HL-60/S4 treated with retinoic acid at 250 ng/mL for 4 days and 3 days (cell line): ENCODE results near the gene PEX14.

Source experiments
- in situ Hi-C: fragments of 300-500 bp; cut with MboI; formaldehyde crosslinking; loops from 2 replicates; pipeline ENCODE4 v1.7.0; 2022; ENCODE audit warnings: low sequenced_read_pairs

PEX14 gene

GRCh38 chr1:10675813-10676212, 201.1 kb downstream of the PEX14 start:
- in situ Hi-C loops: no loop called here

DNA sequence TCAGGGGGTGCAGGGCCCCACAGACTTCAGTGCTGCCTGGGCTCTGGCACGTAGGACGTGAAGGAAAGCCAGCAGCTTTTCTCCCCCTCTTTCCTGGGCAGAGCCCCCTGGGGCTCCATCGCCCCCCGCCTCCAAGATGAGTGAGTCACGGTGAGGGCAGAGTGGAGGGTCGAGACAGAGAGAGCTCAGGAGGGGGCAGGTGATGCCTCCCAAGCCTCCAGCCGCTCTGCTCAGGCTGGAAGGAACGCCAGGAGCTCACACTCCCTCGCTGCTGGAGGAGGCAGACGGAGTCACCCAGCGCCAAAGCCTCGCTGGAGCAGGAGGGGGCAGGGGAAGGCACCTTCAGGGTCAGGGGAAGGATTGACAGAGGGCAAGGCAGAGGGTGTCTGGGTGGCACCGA, 202.2 kb downstream of the PEX14 start:
- in situ Hi-C loops: no loop called here

DNA sequence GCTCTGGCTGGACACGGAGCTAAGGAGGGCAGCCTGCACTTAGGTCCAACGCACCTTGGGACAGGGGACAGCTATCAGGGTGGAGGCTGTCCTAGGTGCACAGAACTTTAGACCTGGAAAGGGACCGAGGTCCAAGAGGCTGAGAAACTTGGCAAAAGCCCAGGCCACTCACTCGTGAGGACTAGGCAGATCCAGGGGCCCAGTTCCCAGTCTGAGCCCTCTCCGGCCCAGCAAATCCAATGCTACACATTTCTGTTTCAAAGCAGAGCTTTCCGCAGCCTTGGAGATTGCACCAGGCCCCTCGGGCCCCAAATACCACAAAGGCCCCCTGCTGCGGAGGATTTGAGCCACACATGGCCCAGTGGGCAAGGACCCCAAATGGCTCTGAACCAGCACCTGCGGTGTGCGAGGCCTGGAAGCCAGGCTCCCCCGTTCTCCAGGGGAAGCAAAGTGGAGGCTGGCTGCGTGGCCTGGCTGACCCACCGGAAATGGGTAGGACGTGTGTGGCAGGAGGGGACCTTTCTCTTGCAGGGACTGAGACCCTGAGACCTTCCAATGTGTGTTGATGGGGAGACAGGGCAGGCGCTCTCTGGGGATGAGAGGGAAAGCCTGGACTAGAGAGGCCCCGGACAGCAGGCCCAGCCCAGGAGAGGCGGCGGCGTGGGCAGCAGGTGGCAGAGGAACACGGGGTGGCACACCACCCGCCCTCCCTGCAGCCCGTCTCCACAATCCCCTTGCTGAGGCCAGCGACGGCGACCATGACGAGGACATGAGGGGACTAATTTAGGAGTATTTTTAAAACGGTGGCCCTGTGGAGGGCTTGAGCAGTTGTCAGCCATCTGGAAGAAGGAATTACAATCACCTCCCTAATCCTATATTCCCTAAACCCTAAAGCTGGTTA, 203.0 kb downstream of the PEX14 start:
- in situ Hi-C loops: no loop called here

- in situ Hi-C loops: no loop called here
Measured at GRCh38 chr1:10678402-10678801, 203.7 kb downstream of the PEX14 start.

- in situ Hi-C loops: no loop called here
Measured at GRCh38 chr1:10678852-10679251, 204.1 kb downstream of the PEX14 start.

DNA sequence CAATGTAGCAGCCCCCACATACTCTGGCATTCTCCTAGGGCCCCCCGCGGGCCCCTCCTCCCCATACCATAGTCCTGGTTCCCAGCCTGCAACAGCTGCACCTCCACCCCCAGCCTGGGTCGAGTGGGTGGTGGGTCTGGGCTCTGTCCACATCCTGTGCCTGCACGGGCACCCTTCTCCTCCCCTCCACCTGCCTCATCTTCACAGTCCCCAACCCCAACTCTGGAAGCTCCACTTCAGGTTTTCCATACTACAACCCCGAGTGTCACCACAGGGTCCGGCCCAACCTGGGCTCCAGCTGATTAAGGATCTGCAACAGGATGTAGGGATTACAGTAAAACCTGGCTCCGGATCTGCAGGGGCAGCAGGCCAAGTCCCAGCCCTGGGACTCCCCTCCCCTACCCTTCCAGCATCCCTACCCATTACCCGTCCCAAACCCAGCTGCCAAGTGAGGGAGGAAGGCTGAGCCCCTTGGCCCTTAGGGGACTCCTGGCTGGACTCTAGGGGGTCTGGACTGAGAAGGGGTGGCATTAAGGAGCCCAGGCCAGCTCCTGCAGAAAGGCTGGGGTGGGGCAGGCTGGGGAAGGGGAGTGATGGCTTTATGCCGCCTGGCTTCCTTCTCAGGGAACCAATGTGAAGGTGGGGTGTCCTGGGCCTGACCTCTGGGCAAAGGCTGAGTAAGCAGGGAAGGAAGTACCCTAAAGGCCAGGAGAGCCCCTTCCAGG, 204.9 kb downstream of the PEX14 start:
- in situ Hi-C loops: no loop called here
